ENCODE data around the gene WDR73. TPM values are rescaled to one million over a fixed set of nuclear protein-coding genes. Genes with fewer than 3 reads are reported as not detected.

Gene WDR73
- 38.9 to 54.0 TPM (median 40.3 TPM) in 5 replicates for total RNA-seq (2022; extraction: Qiagen RNA extraction; ENCODE audit: low read depth)

GRCh38 chr15:84653910-84654688, at the start of gene WDR73:
Gene WDR73, minus strand, starts transcription at chr15:84654283. Its CDS starts 9 bp downstream, at chr15:84654274.

GRCh38 chr15:84658080-84658787, 4.2 kb upstream of the WDR73 start, which contains the start of gene NMB:
Gene NMB, minus strand, starts transcription at chr15:84658199. Its CDS starts 47 bp downstream, at chr15:84658152.

DNA sequence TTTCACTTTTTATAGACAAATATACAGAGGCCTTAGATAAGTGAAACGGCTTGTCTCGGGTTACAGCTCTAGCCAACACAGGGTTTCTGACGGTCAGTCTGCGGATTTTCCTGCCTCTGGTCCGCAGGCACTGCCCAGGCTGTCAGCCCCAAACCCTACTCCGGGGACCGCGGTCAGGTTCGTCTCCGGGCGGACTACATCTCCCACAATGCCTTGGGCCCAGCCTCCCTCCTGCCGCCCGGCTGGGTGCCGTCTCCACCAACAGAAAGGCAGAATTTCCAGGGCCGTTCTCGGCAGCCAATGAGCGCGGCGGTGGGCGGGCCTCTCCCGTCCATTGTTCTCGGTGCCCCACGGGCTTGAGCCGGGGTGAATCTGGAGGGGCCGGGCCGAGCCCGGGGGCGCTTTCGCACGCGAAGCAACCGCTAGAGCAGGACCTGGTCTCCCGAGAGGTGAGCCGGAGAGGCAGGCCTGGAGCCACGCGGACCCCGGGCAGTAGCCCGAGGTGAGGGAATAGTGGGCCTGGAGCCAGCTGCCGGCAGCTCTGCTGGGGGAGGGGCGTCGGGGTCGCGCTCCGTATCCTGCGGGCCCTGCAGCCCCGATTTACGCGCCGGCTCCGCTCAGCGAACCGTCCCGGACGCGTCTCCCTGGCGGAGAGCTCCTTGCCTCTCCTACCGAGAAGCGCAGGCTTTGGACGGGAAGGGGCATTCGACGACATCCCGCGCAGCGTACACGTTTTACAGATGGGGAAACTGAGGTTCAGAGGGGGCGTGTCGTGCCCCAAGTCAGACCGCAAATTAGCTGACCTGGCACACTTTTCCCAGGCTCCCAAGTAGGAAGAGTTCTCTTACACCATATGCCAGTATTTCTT, 53.2 kb downstream of the WDR73 start, which contains the start of gene ZSCAN2:
Gene ZSCAN2 (plus strand): TSS at position 323 of the 868 bp plus-strand sequence. CDS start 2,919 bp downstream, outside the sequence.

Other genes with a start within 250 kb of the WDR73 start
- gene ZSCAN2, start 53.3 kb downstream of the WDR73 start, total RNA-seq (2022; extraction: Qiagen RNA extraction; ENCODE audit: low read depth), result 13.1 to 17.1 TPM (median 14.9 TPM) in 5 replicates
- gene NMB, start 3.9 kb upstream of the WDR73 start, total RNA-seq (2022; extraction: Qiagen RNA extraction; ENCODE audit: low read depth), result 15.2 to 25.8 TPM (median 23.7 TPM) in 5 replicates
- gene SEC11A, start 61.9 kb upstream of the WDR73 start, total RNA-seq (2022; extraction: Qiagen RNA extraction; ENCODE audit: low read depth), result 322 to 463 TPM (median 332 TPM) in 5 replicates
- gene ZNF592, start 94.3 kb upstream of the WDR73 start, total RNA-seq (2022; extraction: Qiagen RNA extraction; ENCODE audit: low read depth), result 16.8 to 22.3 TPM (median 21.8 TPM) in 5 replicates
- 0.03 to 0.21 TPM (median 0.10 TPM) in 5 replicates for gene ALPK3, start 163.1 kb upstream of the WDR73 start, total RNA-seq (2022; extraction: Qiagen RNA extraction; ENCODE audit: low read depth)
- 0.02 to 0.06 TPM (median 0.05 TPM) in 3 of 5 replicates, not detected in the others for gene SLC28A1, start 230.4 kb upstream of the WDR73 start, total RNA-seq (2022; extraction: Qiagen RNA extraction; ENCODE audit: low read depth)

All from A549 treated with CpdA at 1 μM for 4 hours (cell line).